ENCODE measurements around the gene SLC45A3.
"Not testable (repeated sequence)": the region's sequence is repeated elsewhere in the genome, so short reads cannot be mapped to it uniquely, and the experiment has no call there.

The SLC45A3 gene

GRCh38 chr1:205680073-205680851, at the start of gene SLC45A3:
TSS of gene SLC45A3 (minus strand) at chr1:205680509. CDS start at chr1:205664656, 15,853 bp downstream.
- DNase-seq (ENCODE audit: low read depth) = peak; percentile 19

GRCh38 chr1:205726619-205727125, 46.4 kb upstream of the SLC45A3 start:
- no peak for DNase-seq (ENCODE audit: low read depth)

GRCh38 chr1:205725514-205725913, 45.2 kb upstream of the SLC45A3 start:
- no peak for DNase-seq (ENCODE audit: low read depth)

GRCh38 chr1:205720740-205721139, 40.4 kb upstream of the SLC45A3 start:
- DNase-seq (ENCODE audit: low read depth) = not testable (repeated sequence)

GRCh38 chr1:205719762-205720161, 39.5 kb upstream of the SLC45A3 start:
- DNase-seq (ENCODE audit: low read depth) = no peak

- no peak for DNase-seq (ENCODE audit: low read depth)
Observed at GRCh38 chr1:205719015-205719414, 38.7 kb upstream of the SLC45A3 start.

- DNase-seq (ENCODE audit: low read depth) = no peak
Observed at GRCh38 chr1:205716371-205717132, 36.2 kb upstream of the SLC45A3 start.

GRCh38 chr1:205715628-205716027, 35.3 kb upstream of the SLC45A3 start:
- DNase-seq (ENCODE audit: low read depth) = no peak

- DNase-seq (ENCODE audit: low read depth) = no peak
Observed at GRCh38 chr1:205714906-205715246, 34.6 kb upstream of the SLC45A3 start.

GRCh38 chr1:205714190-205714905, 34.0 kb upstream of the SLC45A3 start:
- DNase-seq (ENCODE audit: low read depth) = no peak

- peak; percentile 16 for DNase-seq (ENCODE audit: low read depth)
Observed at GRCh38 chr1:205711105-205712048, 31.1 kb upstream of the SLC45A3 start.

GRCh38 chr1:205710201-205711062, 30.1 kb upstream of the SLC45A3 start:
- DNase-seq (ENCODE audit: low read depth) = no peak

GRCh38 chr1:205709640-205710039, 29.3 kb upstream of the SLC45A3 start:
- no peak for DNase-seq (ENCODE audit: low read depth)

- no peak for DNase-seq (ENCODE audit: low read depth)
Observed at GRCh38 chr1:205709059-205709398, 28.7 kb upstream of the SLC45A3 start.

- DNase-seq (ENCODE audit: low read depth) = no peak
Observed at GRCh38 chr1:205706601-205707502, 26.5 kb upstream of the SLC45A3 start.

GRCh38 chr1:205704903-205705302, 24.6 kb upstream of the SLC45A3 start:
- no peak for DNase-seq (ENCODE audit: low read depth)

- DNase-seq (ENCODE audit: low read depth) = no peak
Observed at GRCh38 chr1:205703072-205703471, 22.8 kb upstream of the SLC45A3 start.

GRCh38 chr1:205701891-205702290, 21.6 kb upstream of the SLC45A3 start:
- DNase-seq (ENCODE audit: low read depth) = no peak

- no peak for DNase-seq (ENCODE audit: low read depth)
Observed at GRCh38 chr1:205701420-205701819, 21.1 kb upstream of the SLC45A3 start.
